Lower leg skin (tissue), 4 donors: ENCODE data around the gene CCDC158. TPM values are rescaled to one million over a fixed set of nuclear protein-coding genes. Genes with fewer than 3 reads are reported as not detected.

Experiments used
- DNase-seq, 2 donors: peaks; one replicate each; pipeline ENCODE4 v3.0.0-alpha.2; 2019; ENCODE audit warnings: low spot score in 2 of 2
- H3K4me3 ChIP-seq: fragments of 200-600 bp; sonication (generic); 2 replicates; pipeline ENCODE4 v1.5.1; 2017; ENCODE audit warnings: mild to moderate bottlenecking, low read depth; ENCODE audit not compliant: poor library complexity, severe bottlenecking
- CTCF ChIP-seq, 3 donors: fragments of 450-650 bp; IDR thresholded peaks; one replicate each; pipeline ENCODE4 v1.5.1; 2016; ENCODE audit warnings: antibody characterized with exemption in 3 of 3, mild to moderate bottlenecking in 3 of 3, moderate library complexity in 2 of 3
- POLR2A ChIP-seq, 2 donors: fragments of 450-650 bp; IDR thresholded peaks; one replicate each; pipeline ENCODE4 v1.6.1; 2016 to 2017; ENCODE audit warnings: antibody characterized with exemption in 2 of 2, mild to moderate bottlenecking in 1 of 2, moderate library complexity in 1 of 2
- WGBS, 2 donors: methylation state at CpG; one replicate each; pipeline ENCODE4 v1.1.5; 2018; 5-methylcytosine and 5-hydroxymethylcytosine counted together
- intact Hi-C: fragments of 100-400 bp; cut with DNase I; formaldehyde crosslinking; loops from one replicate; pipeline ENCODE4 v1.15.0; 2023; ENCODE audit warnings: low total_unique reads
- total RNA-seq, 4 donors: library from RNA; depleted of rRNA; stranded (reverse); fragments of >200 nt; gene quantifications; one replicate each; pipeline ENCODE4 v1.1.0, GENCODE V29; 2016

CCDC158 gene
- total RNA-seq, 4 donors from 2014 or later, result 0.19 to 0.36 (median 0.22) TPM; not detected in 1

- H3K4me3 ChIP-seq, result no peak overlapping the region
- TF ChIP-seq POLR2A (IDR thresholded peaks at IDR 0.05) (no peak), CTCF (IDR thresholded peaks at IDR 0.05) (no peak)
- intact Hi-C loops, result no loop called here
- 80 to 82% methylated on average over 3 of the region's 3 CpGs for WGBS, 2 donors
- no peak for DNase-seq
Observed at GRCh38 chr4:76302826-76303438, 118.0 kb downstream of the CCDC158 start.

DNA sequence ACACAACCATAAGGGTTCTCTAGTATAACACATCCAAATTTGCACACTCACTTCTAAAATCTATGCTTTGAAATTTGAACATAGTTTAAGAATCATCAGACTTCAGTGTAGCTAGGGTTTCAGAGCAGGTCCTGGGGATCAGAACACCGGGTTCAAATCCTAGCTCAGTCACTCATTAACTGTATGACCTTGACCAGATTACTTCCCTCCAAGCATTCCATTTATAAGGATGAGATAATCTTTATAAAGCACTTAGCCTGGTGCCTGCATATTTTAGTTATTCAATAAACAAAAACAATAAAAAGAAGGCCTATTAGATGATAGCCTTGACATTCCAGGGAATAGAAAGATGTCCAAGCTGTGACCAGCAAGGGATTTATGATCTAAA, 119.2 kb downstream of the CCDC158 start:
- no peak overlapping the region for H3K4me3 ChIP-seq
- DNase-seq, result no peak
- 87 to 88% methylated on average over 1 of the region's 1 CpG for WGBS, 2 donors
- intact Hi-C loops, result no loop called here
- TF ChIP-seq CTCF (IDR thresholded peaks at IDR 0.05), result no peak
- TF ChIP-seq POLR2A (IDR thresholded peaks at IDR 0.05), result no peak

GRCh38 chr4:76301068-76301774, 119.7 kb downstream of the CCDC158 start:
- DNase-seq, result no peak
- TF ChIP-seq CTCF (IDR thresholded peaks at IDR 0.05) (no peak), POLR2A (IDR thresholded peaks at IDR 0.05) (no peak)
- no peak overlapping the region for H3K4me3 ChIP-seq
- 92 to 93% methylated on average over 4 of the region's 4 CpGs for WGBS, 2 donors
- intact Hi-C loops, result no loop called here

- H3K4me3 ChIP-seq, result no peak overlapping the region
- intact Hi-C loops, result no loop called here
- TF ChIP-seq POLR2A (IDR thresholded peaks at IDR 0.05) (no peak), CTCF (IDR thresholded peaks at IDR 0.05) (no peak)
- 86 to 93% methylated on average over 4 of the region's 4 CpGs for WGBS, 2 donors
- no peak for DNase-seq
Observed at GRCh38 chr4:76300012-76300411, 120.9 kb downstream of the CCDC158 start.

GRCh38 chr4:76298227-76298626, 122.7 kb downstream of the CCDC158 start:
- DNase-seq, result no peak
- intact Hi-C loops, result no loop called here
- H3K4me3 ChIP-seq, result no peak overlapping the region
- TF ChIP-seq POLR2A (IDR thresholded peaks at IDR 0.05) (no peak), CTCF (IDR thresholded peaks at IDR 0.05) (no peak)
